GM19240 (cell line): ENCODE results near the gene GRIN3B.
A peak's percentile ranks its signal among the peaks of the same experiment; 100 is the strongest.
"Not testable (repeated sequence)": the region's sequence is repeated elsewhere in the genome, so short reads cannot be mapped to it uniquely, and the experiment has no call there.

Experiments
- DNase-seq: peaks from one replicate; pipeline ENCODE4 v3.0.0; 2011; ENCODE audit warnings: low spot score; ENCODE audit not compliant: insufficient read length

The GRIN3B gene

GRCh38 chr19:1000095-1000494 is at the start of gene GRIN3B:
Gene GRIN3B (plus strand): TSS chr19:1000419. CDS start chr19:1000438, 19 bp downstream.
- peak; percentile 83 for DNase-seq

GRCh38 chr19:952049-952679 is 48.1 kb upstream of the GRIN3B start:
- DNase-seq: no peak

GRCh38 chr19:952680-953444 is 47.4 kb upstream of the GRIN3B start:
- DNase-seq: no peak

- DNase-seq: no peak
These were observed 46.6 kb upstream of the GRIN3B start for GRCh38 chr19:953445-954271.

GRCh38 chr19:954272-954671 is 45.9 kb upstream of the GRIN3B start:
- no peak for DNase-seq

GRCh38 chr19:954672-955494 is 45.3 kb upstream of the GRIN3B start:
- DNase-seq: peak; percentile 85

- no peak for DNase-seq
These were observed 44.1 kb upstream of the GRIN3B start for GRCh38 chr19:955803-956765.

- DNase-seq: no peak
These were observed 43.3 kb upstream of the GRIN3B start for GRCh38 chr19:956766-957440.

GRCh38 chr19:957578-957977 is 42.6 kb upstream of the GRIN3B start:
- not testable (repeated sequence) for DNase-seq

- DNase-seq: no peak
These were observed 41.0 kb upstream of the GRIN3B start for GRCh38 chr19:958967-959855.

GRCh38 chr19:960020-960419 is 40.2 kb upstream of the GRIN3B start:
- no peak for DNase-seq

- no peak for DNase-seq
These were observed 39.6 kb upstream of the GRIN3B start for GRCh38 chr19:960601-960938.

GRCh38 chr19:961866-962620 is 38.2 kb upstream of the GRIN3B start:
- DNase-seq: no peak

- no peak for DNase-seq
These were observed 37.4 kb upstream of the GRIN3B start for GRCh38 chr19:962683-963400.

GRCh38 chr19:963486-963951 is 36.7 kb upstream of the GRIN3B start:
- no peak for DNase-seq

- DNase-seq: no peak
These were observed 36.1 kb upstream of the GRIN3B start for GRCh38 chr19:964116-964520.
